NCI-H526 treated with DMSO at 0.1 percent for 48 hours (cell line): ENCODE data around the gene PRDM16.

Experiments used
- DNase-seq: peaks from one replicate; lab custom pipeline; 2025; lab: John Stamatoyannopoulos, UW

Gene PRDM16

GRCh38 chr1:3244025-3244926 is 175.3 kb downstream of the PRDM16 start:
- DNase-seq = no peak

DNA sequence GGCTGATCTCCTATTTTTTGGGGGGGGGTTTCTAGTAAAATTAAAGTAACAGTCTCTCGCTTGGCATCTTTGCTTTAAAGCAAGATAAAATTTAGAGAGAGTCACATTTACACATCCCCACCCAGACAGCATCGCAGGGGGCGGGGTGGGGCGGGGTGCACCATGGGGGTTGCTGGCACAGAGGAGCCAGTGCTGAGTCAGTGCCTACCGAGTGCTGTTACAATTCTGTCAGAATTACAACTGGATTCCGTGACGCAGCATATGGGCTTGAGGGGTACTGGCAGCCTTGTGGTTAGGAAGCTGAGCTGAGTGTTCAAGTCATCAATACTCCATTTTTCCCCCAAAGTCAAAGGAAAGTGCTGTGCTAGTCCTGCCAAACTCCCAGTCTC is 175.9 kb downstream of the PRDM16 start:
- no peak for DNase-seq

DNA sequence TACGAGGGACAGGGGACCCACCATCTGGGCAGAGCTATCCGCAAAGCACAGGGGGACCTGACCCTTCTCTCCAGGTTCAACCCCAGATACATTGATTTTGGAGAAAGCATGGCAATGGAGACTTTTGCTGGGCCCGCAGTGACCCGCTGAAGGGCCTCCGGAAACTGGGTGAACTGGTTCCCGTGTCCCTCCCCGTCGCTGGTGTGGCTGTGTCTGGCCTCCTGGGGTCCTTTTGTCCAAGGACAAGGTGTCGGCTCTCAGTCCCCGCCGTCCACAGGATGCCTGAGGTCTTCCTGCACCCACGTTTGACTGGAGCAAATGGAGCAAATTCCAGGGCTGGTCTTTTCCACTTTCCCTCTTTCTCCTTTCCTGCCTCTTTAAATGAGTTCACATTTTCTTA is 176.3 kb downstream of the PRDM16 start:
- no peak for DNase-seq

DNA sequence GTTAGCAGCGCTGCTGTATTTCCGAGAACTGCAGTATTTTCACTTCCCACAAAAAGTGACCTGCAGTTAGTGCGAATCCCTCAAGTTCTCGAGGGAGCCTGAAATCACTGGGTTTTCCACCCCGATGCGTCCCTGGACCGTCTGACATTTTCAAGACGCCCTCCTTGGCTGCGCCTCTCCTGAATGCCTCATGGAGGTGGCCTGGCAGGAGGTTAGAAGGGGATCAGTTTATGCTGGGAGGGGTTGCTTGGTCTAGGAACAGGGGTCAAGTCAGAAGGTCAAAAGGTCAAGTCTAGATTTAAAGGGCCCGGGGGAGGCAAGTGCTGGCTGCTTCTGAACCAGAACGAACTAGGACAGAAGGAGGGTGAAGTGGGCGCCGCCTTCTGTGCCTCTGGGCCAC is 176.8 kb downstream of the PRDM16 start:
- DNase-seq = no peak

DNA sequence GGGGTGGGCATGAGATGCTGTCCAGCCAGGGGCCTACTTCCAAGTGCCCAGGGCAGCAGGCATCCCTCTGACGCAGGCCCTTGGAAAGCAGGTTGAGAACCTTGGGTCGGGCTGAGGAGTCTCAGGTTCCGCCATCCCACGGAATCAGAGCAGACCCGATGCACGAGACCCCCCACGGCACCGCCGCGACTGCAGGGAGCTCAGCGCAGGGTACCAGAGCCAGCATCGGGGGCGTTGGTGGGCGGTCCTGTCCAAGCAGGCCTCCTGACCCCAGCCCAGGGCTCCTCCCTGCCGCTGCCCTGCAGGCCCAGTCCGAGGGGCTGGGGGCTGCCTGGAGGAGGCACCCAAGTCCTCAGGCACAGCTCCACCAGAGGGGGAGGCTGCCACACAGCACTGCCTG is 177.2 kb downstream of the PRDM16 start:
- DNase-seq = no peak

- DNase-seq = no peak
Observed at GRCh38 chr1:3247521-3248121, 178.6 kb downstream of the PRDM16 start.

DNA sequence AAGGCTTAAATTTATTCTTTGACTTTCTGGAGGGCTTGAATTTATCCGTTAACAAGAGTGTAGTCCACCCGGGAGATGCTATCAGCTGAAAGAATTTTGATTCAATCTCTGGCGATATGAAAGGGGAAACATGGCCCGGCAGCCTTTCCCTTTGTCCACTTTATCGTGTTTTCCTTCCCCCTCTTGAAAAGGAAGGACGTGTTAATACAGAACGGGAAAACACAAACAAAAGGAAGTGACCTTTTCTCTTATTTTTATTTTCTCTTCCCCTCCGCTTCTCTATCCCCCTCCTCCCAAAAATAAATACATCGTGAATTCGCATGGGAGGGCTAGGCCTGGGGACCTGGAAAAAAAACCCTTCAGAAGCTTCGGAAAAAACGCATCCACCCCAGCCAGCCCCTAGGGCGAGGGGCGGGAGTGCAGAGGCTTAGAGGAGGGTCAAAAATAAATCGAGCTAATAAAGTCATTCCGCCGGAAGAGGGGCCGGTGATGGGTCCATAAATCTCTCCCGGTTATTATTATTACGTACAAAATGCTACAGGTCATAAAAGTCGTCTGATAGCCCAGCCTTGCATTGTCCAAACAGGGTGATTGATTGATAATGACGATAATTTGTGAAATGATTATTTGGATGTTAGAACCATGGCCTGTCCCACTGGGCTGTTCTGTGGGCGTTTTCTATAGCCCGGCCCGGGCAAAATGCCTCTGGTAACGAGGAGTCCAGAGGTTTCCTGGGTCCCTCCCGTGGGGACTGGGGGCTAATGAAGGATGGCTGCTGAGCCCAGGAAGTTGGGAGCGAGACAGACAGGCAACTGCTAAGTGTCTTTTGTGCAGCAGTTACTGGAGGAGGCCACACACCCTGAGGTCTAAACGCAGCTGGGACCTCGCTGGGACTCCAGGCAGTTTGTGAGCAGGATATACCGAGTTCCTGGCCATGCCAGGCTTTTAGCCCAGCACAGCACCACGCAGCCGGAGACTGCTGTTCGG is 179.4 kb downstream of the PRDM16 start:
- no peak for DNase-seq

GRCh38 chr1:3249231-3249630 is 180.2 kb downstream of the PRDM16 start:
- no peak for DNase-seq

DNA sequence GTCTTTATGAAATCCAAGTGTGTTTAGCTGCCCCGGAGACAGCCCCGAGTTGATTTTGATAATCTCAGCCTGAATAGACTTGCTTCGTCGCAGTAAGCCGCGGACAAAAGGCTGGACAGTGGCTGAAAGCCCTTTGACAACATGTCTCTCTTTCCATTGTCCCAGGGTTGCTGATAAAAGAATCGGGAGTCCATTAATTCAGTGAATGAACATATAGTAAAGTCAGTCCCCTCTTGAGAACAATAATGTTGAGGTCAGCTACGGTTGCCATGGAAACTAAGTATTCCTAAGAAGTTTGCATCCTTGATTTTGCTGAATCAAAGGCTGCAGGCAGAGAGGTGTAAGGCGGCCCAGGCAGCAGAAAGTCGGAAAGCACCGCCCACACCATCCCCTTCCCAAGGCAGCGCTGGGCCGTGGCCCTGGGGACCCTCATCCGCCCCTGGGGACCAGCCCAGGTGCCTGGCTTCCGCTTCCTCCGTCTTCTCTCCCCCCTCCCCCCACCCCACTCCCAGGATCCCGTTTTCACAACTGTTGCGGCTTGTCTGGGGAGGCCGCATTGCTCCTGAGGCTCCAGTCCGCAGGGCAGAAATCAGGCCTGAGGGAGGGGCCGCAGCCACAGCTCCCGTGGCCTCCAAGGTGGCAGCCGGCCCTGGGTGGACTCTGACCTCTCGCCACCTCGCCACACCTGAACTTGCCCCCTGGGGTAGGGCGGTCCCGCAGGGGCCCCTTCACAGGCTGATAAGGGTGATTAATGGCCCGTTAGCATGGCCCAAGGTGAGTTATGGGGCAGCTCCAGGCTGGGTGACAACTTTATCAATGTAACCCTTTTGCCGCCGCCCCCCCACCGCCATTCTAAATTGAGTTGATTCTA is 180.9 kb downstream of the PRDM16 start:
- DNase-seq = no peak

- no peak for DNase-seq
Observed at GRCh38 chr1:3250624-3251023, 181.6 kb downstream of the PRDM16 start.

- no peak for DNase-seq
Observed at GRCh38 chr1:3251099-3251806, 182.2 kb downstream of the PRDM16 start.

DNA sequence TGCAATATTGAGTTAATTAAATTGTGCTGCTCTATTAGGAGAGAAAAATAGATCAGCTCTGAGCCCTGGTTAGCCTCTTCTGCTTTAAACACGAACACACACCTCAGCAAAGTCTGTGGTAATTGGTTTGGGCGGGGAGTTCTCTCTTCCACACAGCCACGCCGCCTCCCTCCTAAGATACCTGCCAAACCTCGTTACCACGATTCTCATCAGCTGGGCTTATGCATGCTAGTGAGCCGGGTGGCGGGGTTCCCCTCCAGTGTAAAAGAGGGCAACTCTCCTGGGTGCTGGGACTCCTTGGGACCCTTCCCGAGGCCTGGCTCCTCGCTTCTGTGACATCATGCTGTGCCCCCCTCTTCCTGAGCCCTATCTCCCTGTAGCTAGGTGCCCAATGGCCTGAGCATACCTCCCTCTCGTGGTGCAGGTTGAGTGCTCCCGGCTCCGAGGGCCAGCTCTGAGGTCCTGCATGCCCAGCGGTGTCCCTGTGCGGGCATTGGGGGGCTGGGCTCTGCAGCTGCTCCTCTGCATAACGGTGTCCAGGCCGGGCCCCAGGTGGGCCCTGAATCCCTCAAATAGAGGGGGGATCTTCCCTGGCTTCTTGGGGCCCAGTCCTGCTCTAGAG is 182.9 kb downstream of the PRDM16 start:
- no peak for DNase-seq

DNA sequence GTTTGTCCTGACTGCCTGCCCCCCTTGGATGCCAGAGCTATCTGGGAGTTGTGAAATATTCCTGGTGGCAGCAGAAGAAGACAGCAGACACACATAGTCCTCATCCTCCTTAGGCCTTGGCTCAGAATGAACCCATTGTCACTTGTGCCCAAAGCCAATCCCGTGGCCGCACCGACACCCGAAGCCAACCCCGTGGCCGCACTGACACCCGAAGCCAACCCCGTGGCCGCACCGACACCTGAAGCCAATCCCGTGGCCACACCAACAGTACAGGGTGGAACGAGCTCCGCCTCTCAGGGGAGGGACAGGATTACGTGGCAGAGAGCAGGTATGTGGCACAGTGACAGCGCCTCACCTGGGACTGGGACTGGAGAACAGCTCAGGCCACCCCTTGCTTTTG is 186.7 kb downstream of the PRDM16 start:
- no peak for DNase-seq

- DNase-seq = no peak
Observed at GRCh38 chr1:3257788-3258187, 188.8 kb downstream of the PRDM16 start.

- no peak for DNase-seq
Observed at GRCh38 chr1:3258386-3259003, 189.5 kb downstream of the PRDM16 start.

GRCh38 chr1:3259020-3259419 is 190.0 kb downstream of the PRDM16 start:
- no peak for DNase-seq

DNA sequence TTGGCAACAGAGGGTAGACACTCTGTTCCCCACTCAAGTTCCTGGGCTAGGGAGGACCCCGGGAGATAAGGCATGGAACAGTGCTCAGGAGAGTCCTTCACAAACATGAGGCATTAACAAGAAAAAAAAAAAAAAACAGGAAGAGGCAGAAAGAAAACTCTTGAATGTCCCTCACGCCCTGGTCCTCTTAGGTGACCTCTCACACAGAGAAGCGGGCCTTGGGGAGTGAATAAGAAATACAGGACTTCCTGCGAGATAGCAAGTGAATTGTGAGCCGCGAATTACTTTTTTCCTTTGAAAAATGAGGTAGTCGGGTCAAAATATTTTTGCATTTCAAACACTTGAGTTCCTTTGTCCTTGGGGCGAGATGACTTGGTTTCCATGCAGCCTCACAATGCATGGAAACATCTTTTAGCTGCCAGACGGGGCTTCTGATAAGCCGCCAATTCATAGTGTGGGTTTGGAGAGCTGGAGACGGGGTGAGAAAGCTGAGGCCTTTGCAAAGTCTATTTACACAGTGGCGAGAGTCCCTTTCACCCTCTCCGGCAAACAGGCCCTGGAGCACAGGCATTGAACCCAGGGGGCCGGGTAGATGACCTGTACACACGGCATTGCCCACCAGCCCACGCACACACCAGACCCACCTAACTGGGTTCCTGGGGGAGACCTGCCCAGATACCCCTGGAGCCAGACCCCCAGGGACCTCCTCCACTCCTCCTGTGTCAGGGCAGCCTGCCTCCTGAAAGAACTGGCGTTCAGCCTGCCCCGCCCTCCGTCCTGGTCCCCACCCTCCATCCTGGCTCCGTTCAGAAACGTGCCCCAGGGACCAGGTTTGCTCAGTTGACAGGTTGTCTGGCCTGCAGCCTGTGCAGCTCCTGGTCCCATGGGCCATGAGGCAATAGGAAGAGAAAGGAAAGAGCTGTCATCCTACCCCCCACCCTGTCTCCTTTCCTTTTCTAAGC is 192.3 kb downstream of the PRDM16 start:
- no peak for DNase-seq

DNA sequence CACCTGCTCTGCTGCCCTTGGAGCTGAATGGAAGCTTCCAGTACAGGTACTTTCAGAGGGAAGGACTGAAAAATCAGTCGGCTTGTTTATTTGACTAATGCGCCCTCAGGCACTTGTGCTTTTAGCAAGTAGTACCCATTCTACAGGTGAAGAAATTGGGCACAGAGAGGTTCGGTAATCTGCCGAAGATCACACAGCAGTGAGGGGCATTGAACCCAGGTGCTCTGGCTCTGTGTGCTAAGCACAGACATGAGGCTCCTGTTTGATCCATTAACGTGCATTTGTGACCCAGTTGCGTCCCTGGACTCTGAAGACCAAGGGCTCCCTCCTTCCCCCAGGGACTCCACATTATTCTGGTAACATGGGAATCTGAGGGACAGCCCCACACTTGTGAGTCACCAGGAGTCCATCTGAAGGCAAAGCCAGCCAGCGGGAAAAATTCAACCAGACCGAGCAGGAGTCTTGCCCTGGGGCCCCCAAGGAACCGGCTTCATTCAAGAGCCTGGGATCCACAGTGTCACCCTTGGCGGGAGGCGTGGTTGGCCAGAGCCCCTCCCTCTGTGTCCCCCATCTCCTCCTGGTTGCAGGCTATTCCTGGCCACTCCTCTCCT is 193.1 kb downstream of the PRDM16 start:
- DNase-seq = no peak
